Loucy (cell line): ENCODE measurements around the gene HIVEP1.

Experiments
- H2AFZ ChIP-seq: fragments of 200-600 bp; sonication (generic); 2 replicates; pipeline ENCODE4 v1.6.0; 2016; ENCODE audit warnings: antibody characterized with exemption, mild to moderate bottlenecking, low read length, moderate library complexity
- H3F3A ChIP-seq: fragments of 200-600 bp; 2 replicates; pipeline ENCODE4 v1.6.0; 2016; ENCODE audit warnings: antibody characterized with exemption, low read depth, mild to moderate bottlenecking
- H3K27me3 ChIP-seq: fragments of 200-600 bp; sonication (generic); 2 replicates; pipeline ENCODE4 v1.6.1; 2014; ENCODE audit warnings: low read length, mild to moderate bottlenecking; ENCODE audit not compliant: insufficient read depth, poor library complexity, severe bottlenecking
- H3K36me3 ChIP-seq: fragments of 200-600 bp; sonication (generic); 2 replicates; pipeline ENCODE4 v1.6.1; 2016; ENCODE audit warnings: low read length; ENCODE audit not compliant: insufficient read depth
- H3K4me1 ChIP-seq: fragments of 200-600 bp; sonication (generic); 2 replicates; pipeline ENCODE4 v1.5.1; 2014; ENCODE audit warnings: low read length, mild to moderate bottlenecking; ENCODE audit not compliant: insufficient read depth, poor library complexity, severe bottlenecking
- H3K4me2 ChIP-seq: fragments of 200-600 bp; sonication (generic); 2 replicates; pipeline ENCODE4 v1.6.0; 2014; ENCODE audit warnings: antibody characterized with exemption, low read length, low read depth, mild to moderate bottlenecking; ENCODE audit not compliant: poor library complexity, severe bottlenecking
- H3K4me3 ChIP-seq: fragments of 200-600 bp; sonication (generic); 2 replicates; pipeline ENCODE4 v1.5.1; 2014; ENCODE audit warnings: low read length, mild to moderate bottlenecking, mixed read lengths; ENCODE audit not compliant: poor library complexity, severe bottlenecking
- H3K79me2 ChIP-seq: fragments of 200-600 bp; sonication (generic); 2 replicates; pipeline ENCODE4 v1.6.1; 2014; ENCODE audit warnings: low read length; ENCODE audit not compliant: insufficient read depth
- H3K9ac ChIP-seq: fragments of 200-600 bp; sonication (generic); 2 replicates; pipeline ENCODE4 v1.6.0; 2014; ENCODE audit warnings: mild to moderate bottlenecking, low read depth, low read length, moderate library complexity; ENCODE audit not compliant: poor library complexity, severe bottlenecking
- H3K9me2 ChIP-seq: fragments of 200-600 bp; sonication (generic); replicated peaks from 2 replicates; pipeline ENCODE4 v1.6.1; 2016; ENCODE audit warnings: low read depth, low read length, mixed read lengths
- H3K9me3 ChIP-seq: fragments of 200-600 bp; sonication (generic); 2 replicates; pipeline ENCODE4 v1.6.1; 2014; ENCODE audit warnings: mild to moderate bottlenecking, antibody characterized with exemption, low read length, low read depth; ENCODE audit not compliant: insufficient read depth
- H4K20me1 ChIP-seq: fragments of 200-600 bp; sonication (generic); 2 replicates; pipeline ENCODE4 v1.6.0; 2014; ENCODE audit warnings: antibody characterized with exemption, low read length, mild to moderate bottlenecking; ENCODE audit not compliant: insufficient read depth, poor library complexity, severe bottlenecking
- CTCF ChIP-seq: fragments of 200-600 bp; sonication (generic); conservative IDR thresholded peaks from 2 replicates; pipeline ENCODE4 v1.5.1; 2014; ENCODE audit warnings: mild to moderate bottlenecking, antibody characterized with exemption, low read length
- EZH2phosphoT487 ChIP-seq: fragments of 200-600 bp; IDR thresholded peaks from 2 replicates; pipeline ENCODE4 v1.6.1; 2018; ENCODE audit warnings: antibody characterized with exemption, mild to moderate bottlenecking, moderate library complexity, borderline replicate concordance

The HIVEP1 gene

GRCh38 chr6:12171717-12172116 is 159.6 kb downstream of the HIVEP1 start:
- TF ChIP-seq CTCF: no peak
- TF ChIP-seq EZH2phosphoT487: no peak
- Histone ChIP-seq H3K9me2 (no peaks in the 10 kb centered on the region), H3K4me3 (no peak overlapping the region)

GRCh38 chr6:12172572-12172971 is 160.5 kb downstream of the HIVEP1 start:
- no peaks in the 10 kb centered on the region for H3K79me2 ChIP-seq
- no peaks in the 10 kb centered on the region for H3K4me1 ChIP-seq
- H3K4me3 ChIP-seq: no peak overlapping the region
- H2AFZ ChIP-seq: no peak overlapping the region
- no peaks in the 10 kb centered on the region for H3K9me2 ChIP-seq
- H3K9me3 ChIP-seq: no peaks in the 10 kb centered on the region
- H3K9ac ChIP-seq: no peak overlapping the region
- H4K20me1 ChIP-seq: no peaks in the 10 kb centered on the region
- H3K27me3 ChIP-seq: no peaks in the 10 kb centered on the region
- no peak overlapping the region for H3K4me2 ChIP-seq
- TF ChIP-seq EZH2phosphoT487: no peak
- TF ChIP-seq CTCF: no peak
- H3K36me3 ChIP-seq: no peaks in the 10 kb centered on the region
- no peaks in the 10 kb centered on the region for H3F3A ChIP-seq

More at GRCh38 chr6:12171717-12172116, 159.6 kb downstream of the HIVEP1 start:
- Histone ChIP-seq H3K9me3 (no peaks in the 10 kb centered on the region), H3K4me2 (no peak overlapping the region), H3F3A (no peaks in the 10 kb centered on the region), H3K4me1 (no peaks in the 10 kb centered on the region), H2AFZ (no peak overlapping the region), H3K9ac (no peak overlapping the region), H3K36me3 (no peaks in the 10 kb centered on the region), H4K20me1 (no peaks in the 10 kb centered on the region), H3K27me3 (no peaks in the 10 kb centered on the region), H3K79me2 (no peaks in the 10 kb centered on the region)

- TF ChIP-seq EZH2phosphoT487 (no peak), CTCF (no peak)
- H2AFZ ChIP-seq: no peak overlapping the region
- no peak overlapping the region for H3K4me3 ChIP-seq
- H3K36me3 ChIP-seq: no peaks in the 10 kb centered on the region
- H4K20me1 ChIP-seq: no peaks in the 10 kb centered on the region
- no peaks in the 10 kb centered on the region for H3K9me2 ChIP-seq
- H3F3A ChIP-seq: no peaks in the 10 kb centered on the region
- H3K9me3 ChIP-seq: no peaks in the 10 kb centered on the region
- no peak overlapping the region for H3K4me2 ChIP-seq
- H3K79me2 ChIP-seq: no peaks in the 10 kb centered on the region
- no peak overlapping the region for H3K9ac ChIP-seq
- no peaks in the 10 kb centered on the region for H3K4me1 ChIP-seq
- H3K27me3 ChIP-seq: no peaks in the 10 kb centered on the region
These were observed 161.1 kb downstream of the HIVEP1 start for GRCh38 chr6:12173181-12173580.
